ENCODE data around the gene CEND1. TPM values are rescaled to one million over a fixed set of nuclear protein-coding genes. Genes with fewer than 3 reads are reported as not detected.
A peak's percentile ranks its signal among the peaks of the same experiment; 100 is the strongest.

The CEND1 gene
- total and polyA plus RNA-seq, 2 of the 13 experiments (the other 11 are each of a cell fraction or from before 2014, with no cell fraction given): not detected

DNA sequence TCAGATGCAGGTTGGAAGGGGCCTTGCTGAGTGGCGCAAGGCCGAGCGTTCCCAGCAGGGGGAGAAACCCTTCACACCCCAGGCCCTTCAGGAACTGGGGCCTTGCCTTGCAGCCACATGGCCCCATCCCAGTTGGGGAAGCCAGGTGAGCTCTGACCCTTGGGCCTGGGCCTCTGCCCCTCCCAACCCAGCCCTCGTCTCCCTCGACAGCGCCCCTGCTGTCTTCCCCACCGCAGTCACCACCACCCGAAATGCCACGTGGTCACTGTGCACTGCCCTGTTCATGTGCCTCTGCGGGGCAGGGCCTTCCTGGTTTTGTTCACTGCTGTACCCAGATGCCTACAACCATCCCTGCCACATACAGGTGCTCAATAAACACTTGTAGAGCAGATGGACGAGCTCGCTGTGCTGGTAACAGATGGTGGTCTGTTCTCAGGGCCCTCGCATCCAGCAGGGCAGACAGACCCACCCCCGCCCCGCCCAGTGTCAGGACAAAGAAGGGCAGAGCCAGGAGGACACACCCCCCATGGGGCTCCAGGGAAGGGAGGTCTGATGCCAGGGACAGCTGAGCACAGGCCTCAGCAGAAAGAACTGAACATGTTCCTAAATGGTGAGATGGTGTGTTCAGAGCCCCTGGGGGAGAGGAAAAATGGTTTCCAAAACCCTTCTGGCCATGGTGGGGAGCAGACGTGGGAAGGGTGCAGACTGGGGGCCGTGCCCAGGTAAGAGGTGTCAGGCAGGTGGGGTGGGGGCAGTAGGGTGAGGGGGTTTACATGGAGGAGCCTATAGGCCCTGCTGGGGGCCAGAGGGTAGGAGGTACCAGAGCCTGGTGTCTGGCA lies 48.8 kb upstream of the CEND1 start (continued):
- TF ChIP-seq ZSCAN29 (CRISPR knock-in tag; conservative IDR thresholded peaks at IDR 0.05) (no peak), ZBTB21 (CRISPR knock-in tag; IDR thresholded peaks at IDR 0.05) (no peak), ZNF235 (CRISPR knock-in tag; IDR thresholded peaks at IDR 0.05; ENCODE audit: borderline replicate concordance) (no peak), HHEX (CRISPR knock-in tag; IDR thresholded peaks at IDR 0.05) (no peak), SP5 (CRISPR knock-in tag; IDR thresholded peaks at IDR 0.05; ENCODE audit: borderline replicate concordance, low read depth) (peak; percentile 78), HNF4A (CRISPR knock-in tag; IDR thresholded peaks at IDR 0.05) (peak; percentile 91), PITX1 (CRISPR knock-in tag; IDR thresholded peaks at IDR 0.05) (peak; percentile 78; the same call in 1 of the 2 replicates), SNAPC2 (CRISPR knock-in tag; IDR thresholded peaks at IDR 0.05) (no peak), ZNF737 (CRISPR knock-in tag; IDR thresholded peaks at IDR 0.05; ENCODE audit: borderline replicate concordance) (no peak), ZNF263 (CRISPR knock-in tag; IDR thresholded peaks at IDR 0.05) (no peak), ZNF33A (CRISPR knock-in tag; IDR thresholded peaks at IDR 0.05; ENCODE audit: borderline replicate concordance) (no peak), THAP11 (CRISPR knock-in tag; IDR thresholded peaks at IDR 0.05) (peak; percentile 76), REL (CRISPR knock-in tag; conservative IDR thresholded peaks at IDR 0.05) (no peak), FOXC1 (CRISPR knock-in tag; IDR thresholded peaks at IDR 0.05; ENCODE audit: borderline replicate concordance) (peak; percentile 48; the same call in 1 of the 2 replicates), NR2C2 (CRISPR knock-in tag; IDR thresholded peaks at IDR 0.05; ENCODE audit: borderline replicate concordance) (peak; percentile 68), ZNF782 (CRISPR knock-in tag; IDR thresholded peaks at IDR 0.05; ENCODE audit: borderline replicate concordance) (no peak), ZNF446 (CRISPR knock-in tag; IDR thresholded peaks at IDR 0.05) (no peak), ZNF24 (IDR thresholded peaks at IDR 0.05) (no peak), XBP1 (CRISPR knock-in tag; IDR thresholded peaks at IDR 0.05) (no peak), ZNF337 (CRISPR knock-in tag; IDR thresholded peaks at IDR 0.05; ENCODE audit: borderline replicate concordance, low read depth) (no peak), NFIC (IDR thresholded peaks at IDR 0.05; ENCODE audit: low read length) (no peak), ZFP36 (IDR thresholded peaks at IDR 0.05; ENCODE audit: borderline replicate concordance, low read depth, low read length, partially characterized antibody) (no peak)
- TF ChIP-seq, protein P1, sequence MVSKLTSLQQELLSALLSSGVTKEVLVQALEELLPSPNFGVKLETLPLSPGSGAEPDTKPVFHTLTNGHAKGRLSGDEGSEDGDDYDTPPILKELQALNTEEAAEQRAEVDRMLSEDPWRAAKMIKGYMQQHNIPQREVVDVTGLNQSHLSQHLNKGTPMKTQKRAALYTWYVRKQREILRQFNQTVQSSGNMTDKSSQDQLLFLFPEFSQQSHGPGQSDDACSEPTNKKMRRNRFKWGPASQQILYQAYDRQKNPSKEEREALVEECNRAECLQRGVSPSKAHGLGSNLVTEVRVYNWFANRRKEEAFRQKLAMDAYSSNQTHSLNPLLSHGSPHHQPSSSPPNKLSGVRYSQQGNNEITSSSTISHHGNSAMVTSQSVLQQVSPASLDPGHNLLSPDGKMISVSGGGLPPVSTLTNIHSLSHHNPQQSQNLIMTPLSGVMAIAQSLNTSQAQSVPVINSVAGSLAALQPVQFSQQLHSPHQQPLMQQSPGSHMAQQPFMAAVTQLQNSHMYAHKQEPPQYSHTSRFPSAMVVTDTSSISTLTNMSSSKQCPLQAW (CRISPR knock-in tag; IDR thresholded peaks at IDR 0.05): no peak
- TF ChIP-seq, protein P2, sequence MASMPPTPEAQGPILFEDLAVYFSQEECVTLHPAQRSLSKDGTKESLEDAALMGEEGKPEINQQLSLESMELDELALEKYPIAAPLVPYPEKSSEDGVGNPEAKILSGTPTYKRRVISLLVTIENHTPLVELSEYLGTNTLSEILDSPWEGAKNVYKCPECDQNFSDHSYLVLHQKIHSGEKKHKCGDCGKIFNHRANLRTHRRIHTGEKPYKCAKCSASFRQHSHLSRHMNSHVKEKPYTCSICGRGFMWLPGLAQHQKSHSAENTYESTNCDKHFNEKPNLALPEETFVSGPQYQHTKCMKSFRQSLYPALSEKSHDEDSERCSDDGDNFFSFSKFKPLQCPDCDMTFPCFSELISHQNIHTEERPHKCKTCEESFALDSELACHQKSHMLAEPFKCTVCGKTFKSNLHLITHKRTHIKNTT (CRISPR knock-in tag; IDR thresholded peaks at IDR 0.05): no peak
- TF ChIP-seq, protein P3, sequence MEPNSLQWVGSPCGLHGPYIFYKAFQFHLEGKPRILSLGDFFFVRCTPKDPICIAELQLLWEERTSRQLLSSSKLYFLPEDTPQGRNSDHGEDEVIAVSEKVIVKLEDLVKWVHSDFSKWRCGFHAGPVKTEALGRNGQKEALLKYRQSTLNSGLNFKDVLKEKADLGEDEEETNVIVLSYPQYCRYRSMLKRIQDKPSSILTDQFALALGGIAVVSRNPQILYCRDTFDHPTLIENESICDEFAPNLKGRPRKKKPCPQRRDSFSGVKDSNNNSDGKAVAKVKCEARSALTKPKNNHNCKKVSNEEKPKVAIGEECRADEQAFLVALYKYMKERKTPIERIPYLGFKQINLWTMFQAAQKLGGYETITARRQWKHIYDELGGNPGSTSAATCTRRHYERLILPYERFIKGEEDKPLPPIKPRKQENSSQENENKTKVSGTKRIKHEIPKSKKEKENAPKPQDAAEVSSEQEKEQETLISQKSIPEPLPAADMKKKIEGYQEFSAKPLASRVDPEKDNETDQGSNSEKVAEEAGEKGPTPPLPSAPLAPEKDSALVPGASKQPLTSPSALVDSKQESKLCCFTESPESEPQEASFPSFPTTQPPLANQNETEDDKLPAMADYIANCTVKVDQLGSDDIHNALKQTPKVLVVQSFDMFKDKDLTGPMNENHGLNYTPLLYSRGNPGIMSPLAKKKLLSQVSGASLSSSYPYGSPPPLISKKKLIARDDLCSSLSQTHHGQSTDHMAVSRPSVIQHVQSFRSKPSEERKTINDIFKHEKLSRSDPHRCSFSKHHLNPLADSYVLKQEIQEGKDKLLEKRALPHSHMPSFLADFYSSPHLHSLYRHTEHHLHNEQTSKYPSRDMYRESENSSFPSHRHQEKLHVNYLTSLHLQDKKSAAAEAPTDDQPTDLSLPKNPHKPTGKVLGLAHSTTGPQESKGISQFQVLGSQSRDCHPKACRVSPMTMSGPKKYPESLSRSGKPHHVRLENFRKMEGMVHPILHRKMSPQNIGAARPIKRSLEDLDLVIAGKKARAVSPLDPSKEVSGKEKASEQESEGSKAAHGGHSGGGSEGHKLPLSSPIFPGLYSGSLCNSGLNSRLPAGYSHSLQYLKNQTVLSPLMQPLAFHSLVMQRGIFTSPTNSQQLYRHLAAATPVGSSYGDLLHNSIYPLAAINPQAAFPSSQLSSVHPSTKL (CRISPR knock-in tag; IDR thresholded peaks at IDR 0.05): peak; percentile 56

Data from HepG2 (cell line).